Coronary artery (tissue), 2 donors: ENCODE data around the gene PRKCE.

Experiments
- DNase-seq: peaks from one replicate; pipeline ENCODE4 v3.0.0-alpha.2; 2017; ENCODE audit warnings: low spot score
- H3K27ac ChIP-seq, 2 donors: fragments of 200-600 bp; sonication (generic); one replicate each; pipeline ENCODE4 v1.5.1; 2016 to 2019
- H3K4me3 ChIP-seq: fragments of 200-600 bp; sonication (generic); 2 replicates; pipeline ENCODE4 v1.5.1; 2016; ENCODE audit warnings: mild to moderate bottlenecking, moderate library complexity
- TF ChIP-seq, protein P1 (sequence below): fragments of 200-600 bp; sonication (generic); IDR thresholded peaks from one replicate; pipeline ENCODE4 v1.5.1; 2019; ENCODE audit warnings: antibody characterized with exemption

Gene PRKCE

GRCh38 chr2:46075848-46076247 is 424.4 kb downstream of the PRKCE start:
- DNase-seq = no peak
- Histone ChIP-seq H3K27ac (no peak overlapping the region), H3K4me3 (no peak overlapping the region)
- TF ChIP-seq, protein P1, sequence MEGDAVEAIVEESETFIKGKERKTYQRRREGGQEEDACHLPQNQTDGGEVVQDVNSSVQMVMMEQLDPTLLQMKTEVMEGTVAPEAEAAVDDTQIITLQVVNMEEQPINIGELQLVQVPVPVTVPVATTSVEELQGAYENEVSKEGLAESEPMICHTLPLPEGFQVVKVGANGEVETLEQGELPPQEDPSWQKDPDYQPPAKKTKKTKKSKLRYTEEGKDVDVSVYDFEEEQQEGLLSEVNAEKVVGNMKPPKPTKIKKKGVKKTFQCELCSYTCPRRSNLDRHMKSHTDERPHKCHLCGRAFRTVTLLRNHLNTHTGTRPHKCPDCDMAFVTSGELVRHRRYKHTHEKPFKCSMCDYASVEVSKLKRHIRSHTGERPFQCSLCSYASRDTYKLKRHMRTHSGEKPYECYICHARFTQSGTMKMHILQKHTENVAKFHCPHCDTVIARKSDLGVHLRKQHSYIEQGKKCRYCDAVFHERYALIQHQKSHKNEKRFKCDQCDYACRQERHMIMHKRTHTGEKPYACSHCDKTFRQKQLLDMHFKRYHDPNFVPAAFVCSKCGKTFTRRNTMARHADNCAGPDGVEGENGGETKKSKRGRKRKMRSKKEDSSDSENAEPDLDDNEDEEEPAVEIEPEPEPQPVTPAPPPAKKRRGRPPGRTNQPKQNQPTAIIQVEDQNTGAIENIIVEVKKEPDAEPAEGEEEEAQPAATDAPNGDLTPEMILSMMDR = no peak

DNA sequence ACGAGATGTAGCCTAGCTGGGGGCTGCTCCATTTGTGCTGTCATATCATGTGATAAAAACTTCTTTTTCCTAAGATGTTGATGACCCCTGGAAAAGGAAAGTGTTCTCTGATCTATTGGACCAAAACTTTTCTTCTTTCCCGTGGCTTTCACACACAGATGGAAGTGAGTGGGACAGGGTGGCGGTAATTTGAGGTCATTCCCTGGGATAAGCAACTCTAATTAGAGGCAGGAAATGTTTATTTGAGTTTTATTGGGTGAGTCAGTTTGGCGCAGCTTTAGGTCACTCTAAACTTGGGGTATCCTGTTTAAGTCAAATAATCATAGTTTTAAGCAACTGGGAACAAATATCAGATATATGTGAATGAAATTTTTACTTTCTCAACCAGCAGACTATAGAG is 424.8 kb downstream of the PRKCE start:
- DNase-seq = no peak
- TF ChIP-seq, protein P1 = no peak
- no peak overlapping the region for H3K27ac ChIP-seq
- H3K4me3 ChIP-seq = no peak overlapping the region

GRCh38 chr2:46076875-46077274 is 425.4 kb downstream of the PRKCE start:
- TF ChIP-seq, protein P1 = no peak
- H3K27ac ChIP-seq = no peak overlapping the region
- DNase-seq = no peak
- no peak overlapping the region for H3K4me3 ChIP-seq

- Histone ChIP-seq H3K27ac (no peak overlapping the region), H3K4me3 (no peak overlapping the region)
- TF ChIP-seq, protein P1 = no peak
- DNase-seq = no peak
Observed at GRCh38 chr2:46077522-46078107, 426.1 kb downstream of the PRKCE start.

DNA sequence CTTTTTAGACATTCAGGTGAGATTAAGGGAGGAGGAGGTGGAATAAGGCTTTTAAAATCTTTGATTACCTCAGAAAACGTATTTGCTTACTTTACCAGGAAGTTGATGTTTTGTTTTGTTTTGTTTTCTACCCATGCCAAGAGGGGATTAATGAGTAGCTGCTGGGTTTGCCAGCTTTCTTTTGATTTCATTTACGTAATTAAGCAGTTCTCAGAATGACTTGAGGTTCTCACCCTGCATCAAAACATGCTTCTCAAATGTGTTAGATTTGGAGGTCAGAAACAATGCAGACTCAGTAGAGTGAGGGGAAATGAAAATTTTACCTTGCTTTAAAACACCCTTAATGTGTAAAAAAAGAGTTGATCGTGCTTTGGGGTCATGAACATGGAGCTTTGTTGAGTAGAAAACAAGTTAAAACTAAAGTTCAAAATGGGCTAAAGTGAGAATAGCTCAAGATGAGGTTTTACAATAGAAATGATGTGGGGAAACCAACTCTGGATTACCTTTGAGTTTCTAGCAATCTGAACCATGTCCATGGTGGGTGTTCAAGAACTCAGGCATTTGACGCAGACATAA is 428.6 kb downstream of the PRKCE start:
- TF ChIP-seq, protein P1 = no peak
- no peak for DNase-seq
- Histone ChIP-seq H3K27ac (no peak overlapping the region), H3K4me3 (no peak overlapping the region)

- no peak for DNase-seq
- TF ChIP-seq, protein P1 = no peak
- Histone ChIP-seq H3K27ac (peak overlapping the region in 1 of 2 donors; percentile 3), H3K4me3 (no peak overlapping the region)
Observed at GRCh38 chr2:46082531-46083485, 431.3 kb downstream of the PRKCE start.
